Caco-2 (cell line): ENCODE data around the gene NOL4L. TPM values are rescaled to one million over a fixed set of nuclear protein-coding genes. Genes with fewer than 3 reads are reported as not detected.

Experiments used
- BruUV-seq: library from RNA; stranded (reverse); fragments of 400-500 nt; replicated peaks from 2 replicates; lab custom pipeline; 2021; lab: Mats Ljungman, UMichigan
- CTCF ChIA-PET: fragments of 300-600 bp; sonication (Branson Sonifier 250); formaldehyde crosslinking; loops from one replicate; lab custom pipeline; 2022; ENCODE audit warnings: antibody characterized with exemption; lab: Charles Lee
- POLR2A ChIA-PET: fragments of 300-600 bp; sonication (Branson Sonifier 250); formaldehyde crosslinking; loops from one replicate; lab custom pipeline; 2022; ENCODE audit warnings: antibody characterized with exemption; lab: Charles Lee
- DNase-seq, 2 experiments: peaks; one replicate each; pipeline versions ENCODE4 v3.0.0 to v3.0.0-alpha.2; 2020 to 2022
- H3K27me3 ChIP-seq: replicated peaks from 2 replicates; pipeline ENCODE4 v1.6.0; 2011; ENCODE audit warnings: low read length; ENCODE audit not compliant: control insufficient read depth, insufficient read depth
- H3K36me3 ChIP-seq: 2 replicates; pipeline ENCODE4 v1.5.1; 2011; ENCODE audit warnings: low read length; ENCODE audit not compliant: control insufficient read depth, insufficient read depth
- H3K4me1 ChIP-seq: fragments of 250-450 bp; sonication (Bioruptor Pico); 2 replicates; pipeline ENCODE4 v1.5.1; 2020; ENCODE audit warnings: mild to moderate bottlenecking
- H3K4me3 ChIP-seq: 2 replicates; pipeline ENCODE4 v1.5.1; 2011; ENCODE audit warnings: low read depth, mild to moderate bottlenecking, control low read depth, low read length
- H3K9me3 ChIP-seq: fragments of 250-450 bp; sonication (Bioruptor Pico); 2 replicates; pipeline ENCODE4 v1.5.1; 2020; ENCODE audit warnings: mild to moderate bottlenecking, moderate library complexity
- H3K27ac Mint-ChIP-seq: one replicate; pipeline ENCODE4 v1.8.0; 2022; ENCODE audit warnings: mixed read lengths; ENCODE audit not compliant: unreplicated experiment
- H3K27me3 Mint-ChIP-seq: one replicate; pipeline ENCODE4 v1.8.0; 2022; ENCODE audit warnings: mixed read lengths; ENCODE audit not compliant: insufficient read depth, unreplicated experiment
- H3K36me3 Mint-ChIP-seq: one replicate; pipeline ENCODE4 v1.8.0; 2022; ENCODE audit warnings: mild to moderate bottlenecking, mixed read lengths; ENCODE audit not compliant: insufficient read depth, unreplicated experiment
- H3K4me1 Mint-ChIP-seq: one replicate; pipeline ENCODE4 v1.8.0; 2022; ENCODE audit warnings: low read depth, mixed read lengths; ENCODE audit not compliant: unreplicated experiment
- H3K4me3 Mint-ChIP-seq: one replicate; pipeline ENCODE4 v1.8.0; 2022; ENCODE audit warnings: mild to moderate bottlenecking, moderate library complexity, mixed read lengths; ENCODE audit not compliant: unreplicated experiment
- H3K9me3 Mint-ChIP-seq: one replicate; pipeline ENCODE4 v1.8.0; 2022; ENCODE audit warnings: mixed read lengths; ENCODE audit not compliant: unreplicated experiment
- intact Hi-C: fragments of 100-400 bp; cut with micrococcal nuclease; formaldehyde crosslinking; loops from one replicate; pipeline ENCODE4 v1.10.0; 2022; ENCODE audit not compliant: unreplicated experiment
- total RNA-seq: library from RNA; stranded (reverse); gene quantifications from 2 replicates; pipeline ENCODE4 v1.2.3, GENCODE V29; 2022
- TF ChIP-seq, protein P1 (sequence below), 2 experiments: fragments of 200-600 bp in 1 of 2; IDR thresholded peaks; 1 replicate in 1 of 2; 2 replicates in 1 of 2; pipeline versions ENCODE4 v1.5.1 to v1.8.0; 2011 to 2022; ENCODE audit warnings: antibody characterized with exemption in 1 of 2, control low read depth in 1 of 2, inconsistent platforms in 1 of 2, low read depth in 1 of 2, low read length in 1 of 2, mild to moderate bottlenecking in 1 of 2, moderate library complexity in 1 of 2; ENCODE audit not compliant: insufficient read depth in 1 of 2, severe bottlenecking in 1 of 2, unreplicated experiment in 1 of 2

Gene NOL4L
- total RNA-seq, 1 experiment from 2014 or later = 80.9 TPM

- H3K36me3 Mint-ChIP-seq = no peaks in the 10 kb centered on the region
- no TSS peak for BruUV-seq
- H3K27ac Mint-ChIP-seq = no peak overlapping the region
- no peak overlapping the region for H3K4me3 Mint-ChIP-seq
- no peak for DNase-seq
- no peaks in the 10 kb centered on the region for H3K9me3 Mint-ChIP-seq
- H3K4me1 Mint-ChIP-seq = peaks cover 8% of the 10 kb centered on the region
- Histone ChIP-seq H3K4me3 (no peak overlapping the region), H3K4me1 (peaks cover 17% of the 10 kb centered on the region), H3K36me3 (no peaks in the 10 kb centered on the region), H3K9me3 (no peaks in the 10 kb centered on the region), H3K27me3 (no peaks in the 10 kb centered on the region)
- intact Hi-C loops = no loop called here
- TF ChIP-seq, protein P1, sequence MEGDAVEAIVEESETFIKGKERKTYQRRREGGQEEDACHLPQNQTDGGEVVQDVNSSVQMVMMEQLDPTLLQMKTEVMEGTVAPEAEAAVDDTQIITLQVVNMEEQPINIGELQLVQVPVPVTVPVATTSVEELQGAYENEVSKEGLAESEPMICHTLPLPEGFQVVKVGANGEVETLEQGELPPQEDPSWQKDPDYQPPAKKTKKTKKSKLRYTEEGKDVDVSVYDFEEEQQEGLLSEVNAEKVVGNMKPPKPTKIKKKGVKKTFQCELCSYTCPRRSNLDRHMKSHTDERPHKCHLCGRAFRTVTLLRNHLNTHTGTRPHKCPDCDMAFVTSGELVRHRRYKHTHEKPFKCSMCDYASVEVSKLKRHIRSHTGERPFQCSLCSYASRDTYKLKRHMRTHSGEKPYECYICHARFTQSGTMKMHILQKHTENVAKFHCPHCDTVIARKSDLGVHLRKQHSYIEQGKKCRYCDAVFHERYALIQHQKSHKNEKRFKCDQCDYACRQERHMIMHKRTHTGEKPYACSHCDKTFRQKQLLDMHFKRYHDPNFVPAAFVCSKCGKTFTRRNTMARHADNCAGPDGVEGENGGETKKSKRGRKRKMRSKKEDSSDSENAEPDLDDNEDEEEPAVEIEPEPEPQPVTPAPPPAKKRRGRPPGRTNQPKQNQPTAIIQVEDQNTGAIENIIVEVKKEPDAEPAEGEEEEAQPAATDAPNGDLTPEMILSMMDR (IDR thresholded peaks at IDR 0.05; ENCODE audit: insufficient read depth in 1 of 2, low read depth in 1 of 2, low read length in 1 of 2, severe bottlenecking in 1 of 2, unreplicated experiment in 1 of 2) = no peak
- ChIA-PET CTCF (interaction anchor here (0.6 kb wide), 1 partner anchor 28 kb away, joined by 3 read pairs; no protein-coding TSS in a partner anchor), POLR2A (no interaction called here)
- no peaks in the 10 kb centered on the region for H3K27me3 Mint-ChIP-seq
Observed at GRCh38 chr20:32564921-32565734, 20.0 kb downstream of the NOL4L start.

DNA sequence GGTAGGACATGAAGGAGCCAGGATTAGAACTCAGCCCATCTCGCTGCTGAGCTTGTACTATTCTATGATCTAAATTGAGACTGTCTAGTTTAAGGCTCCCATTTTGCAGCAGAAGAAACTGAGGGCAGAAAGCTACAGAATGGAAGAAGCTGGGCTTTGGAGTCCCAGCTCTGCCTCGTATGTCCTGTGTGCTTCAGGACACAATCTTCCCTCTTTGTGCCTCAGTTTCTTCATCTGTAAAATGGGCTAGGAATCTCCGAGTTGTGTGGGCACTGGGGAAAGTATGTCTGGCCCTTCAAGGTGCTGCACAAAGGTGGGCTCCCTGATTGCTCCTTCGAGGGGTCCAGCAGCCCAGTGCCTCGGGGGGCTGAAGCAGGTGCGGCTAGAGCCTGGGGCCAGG is 20.7 kb downstream of the NOL4L start:
- Mint-ChIP-seq H3K9me3 (no peaks in the 10 kb centered on the region), H3K4me3 (no peak overlapping the region), H3K27me3 (no peaks in the 10 kb centered on the region), H3K27ac (no peak overlapping the region), H3K36me3 (no peaks in the 10 kb centered on the region), H3K4me1 (peaks cover 8% of the 10 kb centered on the region)
- Histone ChIP-seq H3K27me3 (no peaks in the 10 kb centered on the region), H3K4me1 (peaks cover 17% of the 10 kb centered on the region), H3K9me3 (no peaks in the 10 kb centered on the region), H3K4me3 (no peak overlapping the region), H3K36me3 (no peaks in the 10 kb centered on the region)
- no peak for DNase-seq
- TF ChIP-seq, protein P1 (IDR thresholded peaks at IDR 0.05; ENCODE audit: insufficient read depth in 1 of 2, low read depth in 1 of 2, low read length in 1 of 2, severe bottlenecking in 1 of 2, unreplicated experiment in 1 of 2) = no peak
- BruUV-seq = no TSS peak
- ChIA-PET CTCF (interaction anchor here (0.6 kb wide), 1 partner anchor 27 kb away, joined by 3 read pairs; no protein-coding TSS in a partner anchor), POLR2A (no interaction called here)
- intact Hi-C loops = no loop called here

- Histone ChIP-seq H3K36me3 (no peaks in the 10 kb centered on the region), H3K4me1 (peaks cover 17% of the 10 kb centered on the region), H3K4me3 (no peak overlapping the region), H3K27me3 (no peaks in the 10 kb centered on the region), H3K9me3 (no peaks in the 10 kb centered on the region)
- DNase-seq = no peak
- ChIA-PET POLR2A (no interaction called here), CTCF (no interaction called here)
- no peaks in the 10 kb centered on the region for H3K36me3 Mint-ChIP-seq
- intact Hi-C loops = no loop called here
- peaks cover 8% of the 10 kb centered on the region for H3K4me1 Mint-ChIP-seq
- H3K9me3 Mint-ChIP-seq = no peaks in the 10 kb centered on the region
- no peak overlapping the region for H3K27ac Mint-ChIP-seq
- BruUV-seq = no TSS peak
- TF ChIP-seq, protein P1 (IDR thresholded peaks at IDR 0.05; ENCODE audit: insufficient read depth in 1 of 2, low read depth in 1 of 2, low read length in 1 of 2, severe bottlenecking in 1 of 2, unreplicated experiment in 1 of 2) = no peak
- no peaks in the 10 kb centered on the region for H3K27me3 Mint-ChIP-seq
- no peak overlapping the region for H3K4me3 Mint-ChIP-seq
Observed at GRCh38 chr20:32563311-32564272, 21.5 kb downstream of the NOL4L start.
